OCI-LY7 (cell line): ENCODE results near the gene NTM. TPM values are rescaled to one million over a fixed set of nuclear protein-coding genes. Genes with fewer than 3 reads are reported as not detected.

Source experiments
- BruUV-seq: library from RNA; stranded (reverse); fragments of 400-500 nt; replicated peaks from 2 replicates; lab custom pipeline; 2021; lab: Mats Ljungman, UMichigan
- CTCF ChIA-PET: fragments of 300-600 bp; sonication (Branson Sonifier 250); formaldehyde crosslinking; loops from one replicate; lab custom pipeline; 2022; ENCODE audit warnings: antibody characterized with exemption; ENCODE audit not compliant: unreplicated experiment; lab: Charles Lee
- POLR2A ChIA-PET: fragments of 300-600 bp; sonication (Branson Sonifier 250); formaldehyde crosslinking; loops from one replicate; lab custom pipeline; 2022; ENCODE audit warnings: antibody characterized with exemption; lab: Charles Lee
- DNase-seq: peaks from one replicate; pipeline ENCODE4 v3.0.0-alpha.2; 2015; ENCODE audit warnings: low spot score
- H2AFZ ChIP-seq: fragments of 200-600 bp; sonication (generic), shearing (Covaris generic); 2 replicates; pipeline ENCODE4 v1.6.1; 2014; ENCODE audit warnings: mild to moderate bottlenecking, antibody characterized with exemption, low read length, moderate library complexity
- H3K27ac ChIP-seq: fragments of 200-600 bp; sonication (generic); 2 replicates; pipeline ENCODE4 v1.5.1; 2014; ENCODE audit warnings: mixed run types, low read depth, mild to moderate bottlenecking, moderate library complexity, low read length, inconsistent platforms; ENCODE audit not compliant: poor library complexity, severe bottlenecking
- H3K36me3 ChIP-seq: fragments of 200-600 bp; sonication (generic); 2 replicates; pipeline ENCODE4 v1.6.1; 2014; ENCODE audit warnings: mild to moderate bottlenecking, antibody characterized with exemption, low read length, moderate library complexity, mixed read lengths; ENCODE audit not compliant: insufficient read depth
- H3K4me1 ChIP-seq: fragments of 200-600 bp; sonication (generic); 2 replicates; pipeline ENCODE4 v1.5.1; 2014; ENCODE audit warnings: mild to moderate bottlenecking, low read length; ENCODE audit not compliant: insufficient read depth, poor library complexity, severe bottlenecking
- H3K4me2 ChIP-seq: fragments of 200-600 bp; sonication (generic); 2 replicates; pipeline ENCODE4 v1.6.1; 2014; ENCODE audit warnings: mild to moderate bottlenecking, low read length
- H3K4me3 ChIP-seq: fragments of 200-600 bp; sonication (generic); 2 replicates; pipeline ENCODE4 v1.5.1; 2014; ENCODE audit warnings: mild to moderate bottlenecking, low read depth, low read length; ENCODE audit not compliant: poor library complexity, severe bottlenecking
- H3K79me2 ChIP-seq: fragments of 200-600 bp; sonication (generic); 2 replicates; pipeline ENCODE4 v1.6.1; 2016; ENCODE audit warnings: low read depth, mild to moderate bottlenecking, low read length, moderate library complexity, mixed read lengths; ENCODE audit not compliant: insufficient read depth
- H3K9me2 ChIP-seq: fragments of 200-600 bp; sonication (generic); 2 replicates; pipeline ENCODE4 v1.6.1; 2016; ENCODE audit warnings: mild to moderate bottlenecking, low read length, mixed read lengths; ENCODE audit not compliant: insufficient read depth
- H3K9me3 ChIP-seq: fragments of 200-600 bp; sonication (generic); 2 replicates; pipeline ENCODE4 v1.6.1; 2014; ENCODE audit warnings: mild to moderate bottlenecking, mixed run types, low read length, mixed read lengths
- H4K20me1 ChIP-seq: fragments of 200-600 bp; sonication (generic); 2 replicates; pipeline ENCODE4 v1.6.1; 2014; ENCODE audit warnings: mild to moderate bottlenecking, antibody characterized with exemption, low read length, moderate library complexity, mixed read lengths; ENCODE audit not compliant: insufficient read depth
- EZH2phosphoT487 ChIP-seq: fragments of 200-600 bp; sonication (generic); IDR thresholded peaks from 2 replicates; pipeline ENCODE4 v1.6.1; 2018; ENCODE audit warnings: low read depth, borderline replicate concordance, mild to moderate bottlenecking, mixed run types, antibody characterized with exemption, low read length, moderate library complexity, mixed read lengths
- intact Hi-C: fragments of 100-400 bp; cut with micrococcal nuclease; formaldehyde crosslinking; loops from one replicate; pipeline ENCODE4 v1.10.0; 2022; ENCODE audit not compliant: unreplicated experiment
- total RNA-seq, 2 experiments: library from RNA; depleted of rRNA in 1 of 2; stranded (reverse); fragments of >200 nt in 1 of 2; shearing (Covaris generic) in 1 of 2; gene quantifications; 2 replicates each; pipeline ENCODE4 v1.2.3, GENCODE V29; 2014 to 2022
- TF ChIP-seq, protein P1 (sequence below): fragments of 200-600 bp; sonication (generic); conservative IDR thresholded peaks from 2 replicates; pipeline ENCODE4 v1.5.1; 2014; ENCODE audit warnings: mild to moderate bottlenecking, antibody characterized with exemption, low read length, moderate library complexity, mixed read lengths

The NTM gene
- total RNA-seq, 2 experiments from 2014 or later = not detected

DNA sequence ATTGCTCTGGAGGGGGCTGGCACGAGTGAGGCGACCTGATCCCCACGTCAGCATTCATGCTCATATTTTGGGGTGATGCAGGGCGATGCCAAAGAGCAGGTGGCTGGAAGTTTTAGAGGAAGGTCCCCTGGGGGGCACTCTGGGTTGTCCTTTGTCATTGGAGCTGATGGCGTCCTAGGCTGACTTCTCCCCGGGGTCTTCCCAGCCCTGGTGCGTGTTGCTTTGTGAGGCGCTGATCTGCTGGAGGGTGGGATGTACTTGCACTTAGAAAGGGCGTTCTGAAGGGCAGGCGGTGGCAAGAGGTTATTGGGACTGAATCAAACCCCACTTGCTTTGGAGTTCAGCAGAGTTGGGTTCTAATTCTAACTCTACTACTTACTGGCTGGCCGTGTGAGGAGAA lies 313.3 kb downstream of the NTM start:
- TF ChIP-seq, protein P1, sequence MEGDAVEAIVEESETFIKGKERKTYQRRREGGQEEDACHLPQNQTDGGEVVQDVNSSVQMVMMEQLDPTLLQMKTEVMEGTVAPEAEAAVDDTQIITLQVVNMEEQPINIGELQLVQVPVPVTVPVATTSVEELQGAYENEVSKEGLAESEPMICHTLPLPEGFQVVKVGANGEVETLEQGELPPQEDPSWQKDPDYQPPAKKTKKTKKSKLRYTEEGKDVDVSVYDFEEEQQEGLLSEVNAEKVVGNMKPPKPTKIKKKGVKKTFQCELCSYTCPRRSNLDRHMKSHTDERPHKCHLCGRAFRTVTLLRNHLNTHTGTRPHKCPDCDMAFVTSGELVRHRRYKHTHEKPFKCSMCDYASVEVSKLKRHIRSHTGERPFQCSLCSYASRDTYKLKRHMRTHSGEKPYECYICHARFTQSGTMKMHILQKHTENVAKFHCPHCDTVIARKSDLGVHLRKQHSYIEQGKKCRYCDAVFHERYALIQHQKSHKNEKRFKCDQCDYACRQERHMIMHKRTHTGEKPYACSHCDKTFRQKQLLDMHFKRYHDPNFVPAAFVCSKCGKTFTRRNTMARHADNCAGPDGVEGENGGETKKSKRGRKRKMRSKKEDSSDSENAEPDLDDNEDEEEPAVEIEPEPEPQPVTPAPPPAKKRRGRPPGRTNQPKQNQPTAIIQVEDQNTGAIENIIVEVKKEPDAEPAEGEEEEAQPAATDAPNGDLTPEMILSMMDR = no peak
- no peak for TF ChIP-seq EZH2phosphoT487
- Histone ChIP-seq H3K4me1 (no peaks in the 10 kb centered on the region), H3K79me2 (no peaks in the 10 kb centered on the region), H3K4me3 (no peak overlapping the region), H2AFZ (no peak overlapping the region), H3K9me3 (no peaks in the 10 kb centered on the region), H3K4me2 (no peak overlapping the region), H4K20me1 (no peaks in the 10 kb centered on the region), H3K36me3 (no peaks in the 10 kb centered on the region), H3K27ac (no peak overlapping the region), H3K9me2 (no peaks in the 10 kb centered on the region)
- intact Hi-C loops = no loop called here
- DNase-seq = no peak
- BruUV-seq = no TSS peak
- ChIA-PET CTCF (no interaction called here), POLR2A (no interaction called here)

DNA sequence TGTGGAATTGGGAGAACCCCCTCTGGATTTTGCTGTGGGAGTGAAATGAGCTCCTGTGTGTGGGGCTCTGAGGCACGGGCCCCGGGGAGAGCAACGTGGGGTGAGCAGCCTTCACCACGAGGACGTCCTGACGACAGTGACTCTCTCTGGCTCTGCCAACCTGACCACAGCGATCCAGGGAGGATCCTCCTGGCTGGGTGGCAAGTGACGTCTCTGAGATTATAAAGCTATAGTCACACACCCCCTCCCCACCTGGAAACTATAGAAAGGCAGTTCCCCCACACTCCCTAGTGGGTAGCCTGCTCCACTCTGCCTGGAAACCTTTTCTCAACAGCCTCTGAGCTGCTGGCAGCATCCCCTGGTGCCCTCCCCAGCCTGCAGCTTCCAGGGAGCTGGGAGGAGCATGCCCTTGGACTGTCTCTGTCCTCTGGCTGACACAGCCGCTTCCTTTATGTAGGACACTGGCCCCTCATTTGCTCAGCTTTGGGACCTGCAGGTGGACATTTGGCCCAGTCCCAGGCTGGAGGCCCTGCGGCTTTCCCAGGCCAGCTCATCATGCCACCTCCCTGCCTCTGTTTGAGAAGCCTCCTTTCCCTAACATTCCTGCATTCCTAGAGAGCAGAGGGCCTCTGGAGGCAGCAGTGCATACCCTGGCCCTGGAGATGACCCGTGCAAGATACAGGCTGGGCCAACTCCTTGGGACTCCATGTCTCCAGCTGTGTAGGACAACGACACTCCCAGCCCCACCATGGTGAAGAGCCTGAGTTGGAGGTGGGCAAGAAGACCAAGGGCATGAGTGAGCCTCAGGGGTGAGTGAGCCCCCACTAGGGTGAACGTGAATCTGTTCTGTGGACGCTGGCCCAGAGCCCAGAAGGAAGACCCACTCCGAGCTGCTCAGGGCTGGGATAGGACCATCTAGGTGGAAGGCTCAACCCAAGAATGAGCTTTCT lies 314.0 kb downstream of the NTM start:
- Histone ChIP-seq H3K4me3 (no peak overlapping the region), H3K4me2 (no peak overlapping the region), H2AFZ (no peak overlapping the region), H3K79me2 (no peaks in the 10 kb centered on the region), H3K9me3 (no peaks in the 10 kb centered on the region), H4K20me1 (no peaks in the 10 kb centered on the region), H3K4me1 (no peaks in the 10 kb centered on the region), H3K9me2 (no peaks in the 10 kb centered on the region), H3K36me3 (no peaks in the 10 kb centered on the region), H3K27ac (no peak overlapping the region)
- DNase-seq = no peak
- CTCF ChIA-PET = no interaction called here
- intact Hi-C loops = no loop called here
- BruUV-seq = no TSS peak
- TF ChIP-seq EZH2phosphoT487 = no peak
- POLR2A ChIA-PET = no interaction called here

GRCh38 chr11:131685206-131685605 lies 314.8 kb downstream of the NTM start:
- intact Hi-C loops = no loop called here
- CTCF ChIA-PET = no interaction called here
- POLR2A ChIA-PET = no interaction called here
- no peak for TF ChIP-seq EZH2phosphoT487
- TF ChIP-seq, protein P1 = no peak
- Histone ChIP-seq H3K4me1 (no peaks in the 10 kb centered on the region), H3K4me2 (no peak overlapping the region), H3K36me3 (no peaks in the 10 kb centered on the region), H3K4me3 (no peak overlapping the region), H4K20me1 (no peaks in the 10 kb centered on the region), H3K79me2 (no peaks in the 10 kb centered on the region), H2AFZ (no peak overlapping the region), H3K27ac (no peak overlapping the region), H3K9me3 (no peaks in the 10 kb centered on the region), H3K9me2 (no peaks in the 10 kb centered on the region)
- no peak for DNase-seq
- no TSS peak for BruUV-seq
